Activated T-helper 17 cell treated with anti-CD3 and anti-CD28 coated beads, Interleukin-2, amount 50 U/mL, for 72 hours (primary cell): Measurements from ENCODE around the gene TFAP2A. TPM values are rescaled to one million over a fixed set of nuclear protein-coding genes. Genes with fewer than 3 reads are reported as not detected.
A peak's percentile ranks its signal among the peaks of the same experiment; 100 is the strongest.

ENCODE experiments used
- ATAC-seq: fragments of 150-1000 bp; cut with Tn5 transposase; replicated peaks from 2 replicates; pipeline ENCODE4 v1.10.0; 2021; ENCODE audit warnings: mild to moderate bottlenecking, moderate library complexity
- H3K27ac Mint-ChIP-seq: one replicate; pipeline ENCODE4 v1.8.0; 2022; ENCODE audit warnings: mixed read lengths
- H3K27me3 Mint-ChIP-seq: one replicate; pipeline ENCODE4 v1.8.0; 2022; ENCODE audit warnings: mixed read lengths
- H3K36me3 Mint-ChIP-seq: one replicate; pipeline ENCODE4 v1.8.0; 2022; ENCODE audit warnings: low read depth, mild to moderate bottlenecking, mixed read lengths
- H3K4me1 Mint-ChIP-seq: one replicate; pipeline ENCODE4 v1.8.0; 2022; ENCODE audit warnings: mixed read lengths
- H3K4me3 Mint-ChIP-seq: one replicate; pipeline ENCODE4 v1.8.0; 2022; ENCODE audit warnings: mild to moderate bottlenecking, mixed read lengths
- H3K9me3 Mint-ChIP-seq: one replicate; pipeline ENCODE4 v1.8.0; 2022; ENCODE audit warnings: mixed read lengths
- total RNA-seq, 2 donors: library from RNA; stranded (reverse); gene quantifications; one replicate each; pipeline ENCODE4 v1.2.3, GENCODE V29; 2022

The TFAP2A gene
- total RNA-seq, 2 donors from 2014 or later: 0.52 TPM; not detected in 1

GRCh38 chr6:10381830-10382208, 33.1 kb downstream of the TFAP2A start:
- no peak overlapping the region for H3K27ac Mint-ChIP-seq
- H3K27me3 Mint-ChIP-seq: peaks cover 58% of the 10 kb centered on the region
- ATAC-seq: no peak
- H3K4me1 Mint-ChIP-seq: peaks cover 10% of the 10 kb centered on the region
- H3K9me3 Mint-ChIP-seq: peaks cover 14% of the 10 kb centered on the region
- H3K4me3 Mint-ChIP-seq: no peak overlapping the region
- H3K36me3 Mint-ChIP-seq: peaks cover 18% of the 10 kb centered on the region

- Mint-ChIP-seq H3K4me3 (no peak overlapping the region), H3K4me1 (peaks cover 10% of the 10 kb centered on the region), H3K36me3 (peaks cover 18% of the 10 kb centered on the region), H3K27ac (no peak overlapping the region), H3K27me3 (peaks cover 52% of the 10 kb centered on the region), H3K9me3 (peaks cover 14% of the 10 kb centered on the region)
- no peak for ATAC-seq
Measured at GRCh38 chr6:10381133-10381829, 33.6 kb downstream of the TFAP2A start.

GRCh38 chr6:10375391-10375969, 39.4 kb downstream of the TFAP2A start:
- H3K4me1 Mint-ChIP-seq: no peaks in the 10 kb centered on the region
- ATAC-seq: no peak
- no peak overlapping the region for H3K4me3 Mint-ChIP-seq

GRCh38 chr6:10373642-10374359, 41.1 kb downstream of the TFAP2A start:
- no peak for ATAC-seq
- no peaks in the 10 kb centered on the region for H3K4me1 Mint-ChIP-seq
- no peaks in the 10 kb centered on the region for H3K36me3 Mint-ChIP-seq
- H3K9me3 Mint-ChIP-seq: no peaks in the 10 kb centered on the region
- H3K4me3 Mint-ChIP-seq: no peak overlapping the region
- no peak overlapping the region for H3K27ac Mint-ChIP-seq
- peaks cover 21% of the 10 kb centered on the region for H3K27me3 Mint-ChIP-seq

More at GRCh38 chr6:10375391-10375969, 39.4 kb downstream of the TFAP2A start:
- Mint-ChIP-seq H3K27ac (no peak overlapping the region), H3K27me3 (peaks cover 19% of the 10 kb centered on the region), H3K9me3 (no peaks in the 10 kb centered on the region), H3K36me3 (no peaks in the 10 kb centered on the region)

GRCh38 chr6:10369896-10370295, 45.0 kb downstream of the TFAP2A start:
- peak; percentile 72 for ATAC-seq
- H3K9me3 Mint-ChIP-seq: no peaks in the 10 kb centered on the region
- H3K27ac Mint-ChIP-seq: no peak overlapping the region

GRCh38 chr6:10368861-10369260, 46.0 kb downstream of the TFAP2A start:
- Mint-ChIP-seq H3K27ac (no peak overlapping the region), H3K36me3 (no peaks in the 10 kb centered on the region), H3K4me3 (no peak overlapping the region), H3K4me1 (no peaks in the 10 kb centered on the region), H3K9me3 (peaks cover 4% of the 10 kb centered on the region), H3K27me3 (peaks cover 7% of the 10 kb centered on the region)
- no peak for ATAC-seq

More at GRCh38 chr6:10369896-10370295, 45.0 kb downstream of the TFAP2A start:
- H3K36me3 Mint-ChIP-seq: no peaks in the 10 kb centered on the region
- H3K27me3 Mint-ChIP-seq: peaks cover 9% of the 10 kb centered on the region
- no peak overlapping the region for H3K4me3 Mint-ChIP-seq
- H3K4me1 Mint-ChIP-seq: no peaks in the 10 kb centered on the region

GRCh38 chr6:10363911-10364310, 51.0 kb downstream of the TFAP2A start:
- Mint-ChIP-seq H3K27ac (no peak overlapping the region), H3K4me3 (no peak overlapping the region), H3K27me3 (peaks cover 7% of the 10 kb centered on the region), H3K4me1 (no peaks in the 10 kb centered on the region), H3K9me3 (peaks cover 4% of the 10 kb centered on the region), H3K36me3 (no peaks in the 10 kb centered on the region)
- ATAC-seq: no peak

- H3K27ac Mint-ChIP-seq: no peak overlapping the region
- ATAC-seq: no peak
- H3K9me3 Mint-ChIP-seq: peaks cover 4% of the 10 kb centered on the region
- no peaks in the 10 kb centered on the region for H3K36me3 Mint-ChIP-seq
- H3K4me1 Mint-ChIP-seq: no peaks in the 10 kb centered on the region
- H3K27me3 Mint-ChIP-seq: peaks cover 12% of the 10 kb centered on the region
- no peak overlapping the region for H3K4me3 Mint-ChIP-seq
Measured at GRCh38 chr6:10362300-10362699, 52.6 kb downstream of the TFAP2A start.

GRCh38 chr6:10361428-10361827, 53.4 kb downstream of the TFAP2A start:
- ATAC-seq: no peak
- H3K4me1 Mint-ChIP-seq: no peaks in the 10 kb centered on the region
- no peak overlapping the region for H3K4me3 Mint-ChIP-seq
- peaks cover 4% of the 10 kb centered on the region for H3K9me3 Mint-ChIP-seq
- peaks cover 12% of the 10 kb centered on the region for H3K27me3 Mint-ChIP-seq
- no peaks in the 10 kb centered on the region for H3K36me3 Mint-ChIP-seq
- no peak overlapping the region for H3K27ac Mint-ChIP-seq

GRCh38 chr6:10359581-10359980, 55.3 kb downstream of the TFAP2A start:
- Mint-ChIP-seq H3K27ac (no peak overlapping the region), H3K36me3 (no peaks in the 10 kb centered on the region), H3K9me3 (peaks cover 4% of the 10 kb centered on the region), H3K4me3 (no peak overlapping the region), H3K4me1 (peaks cover 4% of the 10 kb centered on the region), H3K27me3 (peaks cover 15% of the 10 kb centered on the region)
- no peak for ATAC-seq

GRCh38 chr6:10355115-10355702, 59.7 kb downstream of the TFAP2A start:
- H3K36me3 Mint-ChIP-seq: no peaks in the 10 kb centered on the region
- H3K4me1 Mint-ChIP-seq: peaks cover 4% of the 10 kb centered on the region
- no peak overlapping the region for H3K27ac Mint-ChIP-seq
- no peaks in the 10 kb centered on the region for H3K9me3 Mint-ChIP-seq
- no peak overlapping the region for H3K4me3 Mint-ChIP-seq
- ATAC-seq: peak; percentile 63
- peaks cover 12% of the 10 kb centered on the region for H3K27me3 Mint-ChIP-seq

- no peak overlapping the region for H3K4me3 Mint-ChIP-seq
- H3K27ac Mint-ChIP-seq: no peak overlapping the region
- peaks cover 16% of the 10 kb centered on the region for H3K27me3 Mint-ChIP-seq
- H3K36me3 Mint-ChIP-seq: no peaks in the 10 kb centered on the region
- peaks cover 9% of the 10 kb centered on the region for H3K4me1 Mint-ChIP-seq
- ATAC-seq: no peak
- H3K9me3 Mint-ChIP-seq: peaks cover 5% of the 10 kb centered on the region
Measured at GRCh38 chr6:10351791-10352190, 63.1 kb downstream of the TFAP2A start.

- ATAC-seq: no peak
- Mint-ChIP-seq H3K27ac (no peak overlapping the region), H3K4me1 (peaks cover 9% of the 10 kb centered on the region), H3K4me3 (no peak overlapping the region), H3K27me3 (peaks cover 12% of the 10 kb centered on the region), H3K36me3 (no peaks in the 10 kb centered on the region), H3K9me3 (peaks cover 5% of the 10 kb centered on the region)
Measured at GRCh38 chr6:10350720-10351119, 64.2 kb downstream of the TFAP2A start.

GRCh38 chr6:10347561-10348327, 67.1 kb downstream of the TFAP2A start:
- ATAC-seq: no peak
- peaks cover 16% of the 10 kb centered on the region for H3K27me3 Mint-ChIP-seq
- peaks cover 5% of the 10 kb centered on the region for H3K9me3 Mint-ChIP-seq
- no peaks in the 10 kb centered on the region for H3K36me3 Mint-ChIP-seq
- peaks cover 5% of the 10 kb centered on the region for H3K4me1 Mint-ChIP-seq
- no peak overlapping the region for H3K4me3 Mint-ChIP-seq
- H3K27ac Mint-ChIP-seq: no peak overlapping the region
